ENCODE results near the gene RGS12. TPM values are rescaled to one million over a fixed set of nuclear protein-coding genes. Genes with fewer than 3 reads are reported as not detected.

RGS12 gene
- total RNA-seq, 2 experiments from 2014 or later, result 5.2 to 6.4 TPM

DNA sequence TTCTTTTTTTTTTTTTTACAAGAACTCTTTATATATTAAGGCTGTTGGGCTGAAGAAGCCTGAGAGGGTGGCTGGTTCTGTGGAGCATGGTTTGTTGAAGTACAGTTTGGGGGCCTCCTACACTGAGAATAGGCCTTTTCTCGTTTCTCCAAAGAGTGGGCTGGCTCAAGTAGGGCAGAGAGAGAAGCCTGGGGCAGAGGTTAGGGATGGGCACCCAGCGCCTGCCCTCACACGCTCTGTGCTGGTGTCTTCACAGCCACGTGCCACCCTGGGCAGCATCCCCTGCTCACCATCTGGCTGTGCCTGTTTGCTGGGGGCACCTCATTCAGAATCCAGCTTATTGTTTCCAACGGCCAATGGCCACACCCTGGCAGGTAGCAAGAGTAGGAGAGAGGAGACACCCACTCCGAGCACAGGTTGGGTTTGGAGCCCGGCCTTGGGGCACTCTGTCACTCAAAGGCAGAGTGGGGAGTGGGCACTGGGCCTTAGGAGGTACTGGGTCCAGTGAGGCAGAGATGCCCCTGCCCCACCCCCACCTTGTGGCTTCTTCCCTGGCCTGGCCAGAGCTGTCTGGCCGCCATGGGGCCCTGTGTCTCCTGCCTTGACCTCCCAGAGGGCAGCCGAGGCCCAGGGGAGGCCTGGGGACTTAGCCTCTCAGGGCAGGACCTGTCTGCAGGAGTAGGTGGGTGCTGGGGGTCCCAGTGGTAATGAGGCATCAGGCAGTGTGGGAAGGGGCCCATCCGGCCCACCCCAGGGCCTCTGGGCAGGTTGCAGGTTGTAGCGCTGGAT, 40.9 kb upstream of the RGS12 start:
- BruUV-seq (replicated peaks), result no TSS peak
- H3K4me2 ChIP-seq (ENCODE audit: low read length), result no peak overlapping the region
- H2AFZ ChIP-seq (ENCODE audit: low read length), result no peak overlapping the region
- no peaks in the 10 kb centered on the region for H3K4me1 ChIP-seq (ENCODE audit: insufficient read depth, low read length, poor library complexity, severe bottlenecking)
- no peaks in the 10 kb centered on the region for H3K36me3 ChIP-seq (ENCODE audit: insufficient read depth, low read length)
- DNase-seq (ENCODE audit: low spot score), result no peak
- H3K9me2 ChIP-seq (ENCODE audit: insufficient read depth, low read length), result no peaks in the 10 kb centered on the region
- H4K20me1 ChIP-seq (ENCODE audit: insufficient read depth, low read length), result no peaks in the 10 kb centered on the region
- no peaks in the 10 kb centered on the region for H3K79me2 ChIP-seq (ENCODE audit: insufficient read depth, low read depth, low read length)
- TF ChIP-seq, protein P1, sequence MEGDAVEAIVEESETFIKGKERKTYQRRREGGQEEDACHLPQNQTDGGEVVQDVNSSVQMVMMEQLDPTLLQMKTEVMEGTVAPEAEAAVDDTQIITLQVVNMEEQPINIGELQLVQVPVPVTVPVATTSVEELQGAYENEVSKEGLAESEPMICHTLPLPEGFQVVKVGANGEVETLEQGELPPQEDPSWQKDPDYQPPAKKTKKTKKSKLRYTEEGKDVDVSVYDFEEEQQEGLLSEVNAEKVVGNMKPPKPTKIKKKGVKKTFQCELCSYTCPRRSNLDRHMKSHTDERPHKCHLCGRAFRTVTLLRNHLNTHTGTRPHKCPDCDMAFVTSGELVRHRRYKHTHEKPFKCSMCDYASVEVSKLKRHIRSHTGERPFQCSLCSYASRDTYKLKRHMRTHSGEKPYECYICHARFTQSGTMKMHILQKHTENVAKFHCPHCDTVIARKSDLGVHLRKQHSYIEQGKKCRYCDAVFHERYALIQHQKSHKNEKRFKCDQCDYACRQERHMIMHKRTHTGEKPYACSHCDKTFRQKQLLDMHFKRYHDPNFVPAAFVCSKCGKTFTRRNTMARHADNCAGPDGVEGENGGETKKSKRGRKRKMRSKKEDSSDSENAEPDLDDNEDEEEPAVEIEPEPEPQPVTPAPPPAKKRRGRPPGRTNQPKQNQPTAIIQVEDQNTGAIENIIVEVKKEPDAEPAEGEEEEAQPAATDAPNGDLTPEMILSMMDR (conservative IDR thresholded peaks at IDR 0.05; ENCODE audit: low read length), result no peak
- TF ChIP-seq EZH2phosphoT487 (IDR thresholded peaks at IDR 0.05; ENCODE audit: borderline replicate concordance, low read depth, low read length), result no peak
- CTCF ChIA-PET (ENCODE audit: unreplicated experiment), result no interaction called here
- H3K9me3 ChIP-seq (ENCODE audit: low read length), result no peaks in the 10 kb centered on the region
- POLR2A ChIA-PET, result no interaction called here
- H3K4me3 ChIP-seq (ENCODE audit: low read depth, low read length, poor library complexity, severe bottlenecking), result no peak overlapping the region
- H3K27ac ChIP-seq (ENCODE audit: low read depth, low read length, poor library complexity, severe bottlenecking), result no peak overlapping the region
- intact Hi-C loops (cut with micrococcal nuclease; ENCODE audit: unreplicated experiment), result no loop called here

DNA sequence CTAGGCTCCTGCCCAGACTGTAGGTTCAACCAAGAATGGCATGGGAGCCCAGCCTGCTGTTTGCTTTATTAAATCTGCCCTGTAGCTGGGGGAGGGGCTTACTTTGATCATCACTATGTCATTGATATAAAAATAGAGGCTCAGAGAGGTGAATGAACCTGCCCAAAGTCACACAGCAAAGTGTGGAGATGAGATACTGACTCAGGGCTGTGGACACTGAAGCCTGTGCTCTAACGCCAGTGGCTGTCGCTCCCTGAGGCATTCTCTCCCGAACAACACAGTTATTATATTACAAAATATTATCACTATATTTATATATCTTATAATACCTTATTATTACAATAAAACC, 40.4 kb upstream of the RGS12 start:
- H3K4me1 ChIP-seq (ENCODE audit: insufficient read depth, low read length, poor library complexity, severe bottlenecking), result no peaks in the 10 kb centered on the region
- H3K4me3 ChIP-seq (ENCODE audit: low read depth, low read length, poor library complexity, severe bottlenecking), result no peak overlapping the region
- H3K27ac ChIP-seq (ENCODE audit: low read depth, low read length, poor library complexity, severe bottlenecking), result no peak overlapping the region
- H4K20me1 ChIP-seq (ENCODE audit: insufficient read depth, low read length), result no peaks in the 10 kb centered on the region
- CTCF ChIA-PET (ENCODE audit: unreplicated experiment), result no interaction called here
- no peak for DNase-seq (ENCODE audit: low spot score)
- no peak overlapping the region for H2AFZ ChIP-seq (ENCODE audit: low read length)
- no peaks in the 10 kb centered on the region for H3K79me2 ChIP-seq (ENCODE audit: insufficient read depth, low read depth, low read length)
- H3K4me2 ChIP-seq (ENCODE audit: low read length), result no peak overlapping the region
- POLR2A ChIA-PET, result no interaction called here
- H3K36me3 ChIP-seq (ENCODE audit: insufficient read depth, low read length), result no peaks in the 10 kb centered on the region
- no peak for TF ChIP-seq EZH2phosphoT487 (IDR thresholded peaks at IDR 0.05; ENCODE audit: borderline replicate concordance, low read depth, low read length)
- TF ChIP-seq, protein P1 (conservative IDR thresholded peaks at IDR 0.05; ENCODE audit: low read length), result no peak
- H3K9me2 ChIP-seq (ENCODE audit: insufficient read depth, low read length), result no peaks in the 10 kb centered on the region
- intact Hi-C loops (cut with micrococcal nuclease; ENCODE audit: unreplicated experiment), result no loop called here
- no TSS peak for BruUV-seq (replicated peaks)
- H3K9me3 ChIP-seq (ENCODE audit: low read length), result no peaks in the 10 kb centered on the region

DNA sequence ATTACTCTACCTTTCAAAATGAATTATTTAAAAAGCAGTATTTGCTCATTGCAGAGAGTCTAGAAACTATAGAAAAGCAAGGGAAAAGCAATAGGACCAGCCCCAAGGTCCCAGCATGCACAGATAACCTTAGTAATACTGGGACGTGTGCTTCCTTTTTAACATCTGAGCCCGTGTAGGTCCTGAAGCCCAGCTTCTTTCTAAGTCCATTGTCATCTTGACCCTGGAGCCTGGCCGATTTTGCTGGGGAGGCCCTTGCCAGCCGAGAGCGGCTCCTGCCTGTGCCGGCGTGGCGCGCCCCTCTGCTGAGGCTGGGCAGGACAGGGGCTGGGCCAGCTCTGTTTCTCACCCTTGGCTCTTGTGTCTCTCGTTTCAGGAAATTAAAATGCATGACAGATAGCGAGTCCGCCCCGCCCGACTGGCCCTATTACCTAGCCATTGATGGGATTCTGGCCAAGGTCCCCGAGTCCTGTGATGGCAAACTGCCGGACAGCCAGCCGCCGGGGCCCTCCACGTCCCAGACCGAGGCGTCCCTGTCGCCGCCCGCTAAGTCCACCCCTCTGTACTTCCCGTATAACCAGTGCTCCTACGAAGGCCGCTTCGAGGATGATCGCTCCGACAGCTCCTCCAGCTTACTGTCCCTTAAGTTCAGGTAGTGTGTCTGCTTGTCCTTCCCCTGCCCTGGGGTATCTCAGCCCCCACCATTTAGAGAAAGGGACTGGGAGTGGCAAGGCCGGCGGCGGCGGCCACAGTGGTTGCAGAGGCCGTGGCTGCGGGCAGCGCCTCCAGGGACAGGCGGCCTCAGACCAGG, 39.8 kb upstream of the RGS12 start:
- Histone ChIP-seq H3K36me3 (ENCODE audit: insufficient read depth, low read length) (no peaks in the 10 kb centered on the region), H3K4me3 (ENCODE audit: low read depth, low read length, poor library complexity, severe bottlenecking) (no peak overlapping the region), H3K79me2 (ENCODE audit: insufficient read depth, low read depth, low read length) (no peaks in the 10 kb centered on the region), H3K9me3 (ENCODE audit: low read length) (no peaks in the 10 kb centered on the region), H3K27ac (ENCODE audit: low read depth, low read length, poor library complexity, severe bottlenecking) (no peak overlapping the region), H3K9me2 (ENCODE audit: insufficient read depth, low read length) (no peaks in the 10 kb centered on the region), H3K4me1 (ENCODE audit: insufficient read depth, low read length, poor library complexity, severe bottlenecking) (no peaks in the 10 kb centered on the region), H2AFZ (ENCODE audit: low read length) (no peak overlapping the region), H4K20me1 (ENCODE audit: insufficient read depth, low read length) (no peaks in the 10 kb centered on the region), H3K4me2 (ENCODE audit: low read length) (no peak overlapping the region)
- no peak for TF ChIP-seq EZH2phosphoT487 (IDR thresholded peaks at IDR 0.05; ENCODE audit: borderline replicate concordance, low read depth, low read length)
- TF ChIP-seq, protein P1 (conservative IDR thresholded peaks at IDR 0.05; ENCODE audit: low read length), result no peak
- POLR2A ChIA-PET, result no interaction called here
- no TSS peak for BruUV-seq (replicated peaks)
- no peak for DNase-seq (ENCODE audit: low spot score)
- intact Hi-C loops (cut with micrococcal nuclease; ENCODE audit: unreplicated experiment), result no loop called here
- CTCF ChIA-PET (ENCODE audit: unreplicated experiment), result no interaction called here
